ENCODE data around the gene UFM1. TPM values are rescaled to one million over a fixed set of nuclear protein-coding genes. Genes with fewer than 3 reads are reported as not detected.
"Not testable (repeated sequence)": the region's sequence is repeated elsewhere in the genome, so short reads cannot be mapped to it uniquely, and the experiment has no call there.

UFM1 gene
- polyA plus RNA-seq, 1 donor from 2014 or later: 158 TPM

DNA sequence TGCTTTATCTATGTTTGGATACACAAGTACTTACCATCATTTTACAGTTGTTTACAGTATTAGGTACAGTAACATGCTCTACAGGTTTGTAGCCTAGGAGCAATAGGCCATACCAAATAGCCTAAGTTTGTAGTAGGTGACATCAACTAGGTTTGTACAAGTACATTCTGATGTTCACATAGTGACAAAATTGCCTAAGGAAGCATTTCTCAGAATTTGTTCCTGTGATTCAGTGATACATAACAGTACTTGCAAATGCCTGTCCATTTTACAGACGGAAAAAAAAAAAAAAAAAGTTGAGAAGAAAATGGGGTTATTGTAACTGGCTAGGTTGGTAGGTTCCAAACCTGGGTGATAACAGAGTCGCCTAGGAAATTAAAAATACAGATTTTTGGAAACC lies 13.6 kb downstream of the UFM1 start:
- Histone ChIP-seq H3K4me3 (ENCODE audit: low read length) (no peak overlapping the region), H3K4me2 (ENCODE audit: low read length) (no peak overlapping the region), H4K20me1 (ENCODE audit: insufficient read depth) (no peaks in the 10 kb centered on the region), H3K79me2 (replicated peaks; ENCODE audit: insufficient read depth, low read length) (no peaks in the 10 kb centered on the region), H2AFZ (ENCODE audit: low read depth, low read length) (no peak overlapping the region), H3K9me3 (ENCODE audit: low read length) (no peaks in the 10 kb centered on the region), H3K9me2 (ENCODE audit: insufficient read depth, low read length) (no peaks in the 10 kb centered on the region), H3K36me3 (ENCODE audit: insufficient read depth, low read length) (no peaks in the 10 kb centered on the region), H3K27ac (ENCODE audit: low read length) (no peak overlapping the region), H3F3A (ENCODE audit: insufficient read depth, low read length, poor library complexity, severe bottlenecking) (no peaks in the 10 kb centered on the region), H3K27me3 (ENCODE audit: insufficient read depth, low read depth, low read length) (no peaks in the 10 kb centered on the region), H3K9ac (ENCODE audit: low read length) (no peak overlapping the region)
- TF ChIP-seq, protein P1, sequence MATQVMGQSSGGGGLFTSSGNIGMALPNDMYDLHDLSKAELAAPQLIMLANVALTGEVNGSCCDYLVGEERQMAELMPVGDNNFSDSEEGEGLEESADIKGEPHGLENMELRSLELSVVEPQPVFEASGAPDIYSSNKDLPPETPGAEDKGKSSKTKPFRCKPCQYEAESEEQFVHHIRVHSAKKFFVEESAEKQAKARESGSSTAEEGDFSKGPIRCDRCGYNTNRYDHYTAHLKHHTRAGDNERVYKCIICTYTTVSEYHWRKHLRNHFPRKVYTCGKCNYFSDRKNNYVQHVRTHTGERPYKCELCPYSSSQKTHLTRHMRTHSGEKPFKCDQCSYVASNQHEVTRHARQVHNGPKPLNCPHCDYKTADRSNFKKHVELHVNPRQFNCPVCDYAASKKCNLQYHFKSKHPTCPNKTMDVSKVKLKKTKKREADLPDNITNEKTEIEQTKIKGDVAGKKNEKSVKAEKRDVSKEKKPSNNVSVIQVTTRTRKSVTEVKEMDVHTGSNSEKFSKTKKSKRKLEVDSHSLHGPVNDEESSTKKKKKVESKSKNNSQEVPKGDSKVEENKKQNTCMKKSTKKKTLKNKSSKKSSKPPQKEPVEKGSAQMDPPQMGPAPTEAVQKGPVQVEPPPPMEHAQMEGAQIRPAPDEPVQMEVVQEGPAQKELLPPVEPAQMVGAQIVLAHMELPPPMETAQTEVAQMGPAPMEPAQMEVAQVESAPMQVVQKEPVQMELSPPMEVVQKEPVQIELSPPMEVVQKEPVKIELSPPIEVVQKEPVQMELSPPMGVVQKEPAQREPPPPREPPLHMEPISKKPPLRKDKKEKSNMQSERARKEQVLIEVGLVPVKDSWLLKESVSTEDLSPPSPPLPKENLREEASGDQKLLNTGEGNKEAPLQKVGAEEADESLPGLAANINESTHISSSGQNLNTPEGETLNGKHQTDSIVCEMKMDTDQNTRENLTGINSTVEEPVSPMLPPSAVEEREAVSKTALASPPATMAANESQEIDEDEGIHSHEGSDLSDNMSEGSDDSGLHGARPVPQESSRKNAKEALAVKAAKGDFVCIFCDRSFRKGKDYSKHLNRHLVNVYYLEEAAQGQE (IDR thresholded peaks at IDR 0.05; ENCODE audit: borderline replicate concordance): no peak
- no peak for TF ChIP-seq RAD21 (conservative IDR thresholded peaks at IDR 0.05)
- no peak for TF ChIP-seq POLR2AphosphoS5 (IDR thresholded peaks at IDR 0.05)
- no peak for TF ChIP-seq SMC3 (conservative IDR thresholded peaks at IDR 0.05; ENCODE audit: poor library complexity)
- TF ChIP-seq, protein P2, sequence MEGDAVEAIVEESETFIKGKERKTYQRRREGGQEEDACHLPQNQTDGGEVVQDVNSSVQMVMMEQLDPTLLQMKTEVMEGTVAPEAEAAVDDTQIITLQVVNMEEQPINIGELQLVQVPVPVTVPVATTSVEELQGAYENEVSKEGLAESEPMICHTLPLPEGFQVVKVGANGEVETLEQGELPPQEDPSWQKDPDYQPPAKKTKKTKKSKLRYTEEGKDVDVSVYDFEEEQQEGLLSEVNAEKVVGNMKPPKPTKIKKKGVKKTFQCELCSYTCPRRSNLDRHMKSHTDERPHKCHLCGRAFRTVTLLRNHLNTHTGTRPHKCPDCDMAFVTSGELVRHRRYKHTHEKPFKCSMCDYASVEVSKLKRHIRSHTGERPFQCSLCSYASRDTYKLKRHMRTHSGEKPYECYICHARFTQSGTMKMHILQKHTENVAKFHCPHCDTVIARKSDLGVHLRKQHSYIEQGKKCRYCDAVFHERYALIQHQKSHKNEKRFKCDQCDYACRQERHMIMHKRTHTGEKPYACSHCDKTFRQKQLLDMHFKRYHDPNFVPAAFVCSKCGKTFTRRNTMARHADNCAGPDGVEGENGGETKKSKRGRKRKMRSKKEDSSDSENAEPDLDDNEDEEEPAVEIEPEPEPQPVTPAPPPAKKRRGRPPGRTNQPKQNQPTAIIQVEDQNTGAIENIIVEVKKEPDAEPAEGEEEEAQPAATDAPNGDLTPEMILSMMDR (IDR thresholded peaks at IDR 0.05; ENCODE audit: poor library complexity, severe bottlenecking): no peak

DNA sequence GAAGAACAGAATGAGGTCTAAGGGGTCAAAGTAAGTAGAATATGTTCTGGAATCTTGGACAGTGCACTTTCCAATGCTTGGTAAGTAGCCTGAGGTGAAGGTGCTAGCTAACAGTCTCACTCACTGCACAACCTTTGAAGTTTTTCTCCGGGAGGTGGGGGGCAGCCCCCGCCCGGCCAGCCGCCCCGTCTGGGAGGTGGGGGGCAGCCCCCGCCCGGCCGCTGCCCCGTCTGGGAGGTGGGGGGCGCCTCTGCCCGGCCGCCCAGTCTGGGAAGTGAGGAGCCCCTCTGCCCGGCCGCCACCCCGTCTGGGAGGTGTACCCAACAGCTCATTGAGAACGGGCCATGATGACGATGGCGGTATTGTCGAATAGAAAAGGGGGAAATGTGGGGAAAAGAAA lies 14.1 kb downstream of the UFM1 start:
- H3K36me3 ChIP-seq (ENCODE audit: insufficient read depth, low read length); H3K79me2 ChIP-seq (replicated peaks; ENCODE audit: insufficient read depth, low read length); H3K9me2 ChIP-seq (ENCODE audit: insufficient read depth, low read length); H3K4me2 ChIP-seq (ENCODE audit: low read length); H3K27me3 ChIP-seq (ENCODE audit: insufficient read depth, low read depth, low read length); H3K27ac ChIP-seq (ENCODE audit: low read length); H4K20me1 ChIP-seq (ENCODE audit: insufficient read depth); H3K9me3 ChIP-seq (ENCODE audit: low read length); H3K4me3 ChIP-seq (ENCODE audit: low read length); H3F3A ChIP-seq (ENCODE audit: insufficient read depth, low read length, poor library complexity, severe bottlenecking); H3K9ac ChIP-seq (ENCODE audit: low read length); H2AFZ ChIP-seq (ENCODE audit: low read depth, low read length): not testable (repeated sequence)

DNA sequence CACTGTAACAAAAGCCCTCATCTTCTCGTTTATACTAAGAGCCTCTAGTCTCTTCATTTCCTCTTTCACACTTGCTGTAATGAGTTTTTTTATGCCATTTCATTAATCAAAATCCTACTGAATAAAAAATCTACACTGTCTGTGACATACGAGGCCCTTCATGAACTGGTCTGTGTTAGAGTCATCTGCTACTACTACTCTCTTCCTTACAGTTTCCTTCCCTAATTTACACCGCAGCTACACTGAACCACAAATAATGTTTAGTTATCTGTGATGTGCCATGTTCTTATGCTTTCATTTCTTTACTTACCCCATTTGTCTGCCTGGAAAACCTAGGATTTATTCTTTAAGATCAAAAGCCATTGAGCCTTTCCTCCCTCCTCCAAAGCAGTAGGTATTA lies 16.0 kb downstream of the UFM1 start:
- TF ChIP-seq TAF1 (IDR thresholded peaks at IDR 0.05; ENCODE audit: low read depth) (no peak), SMC3 (conservative IDR thresholded peaks at IDR 0.05; ENCODE audit: poor library complexity) (no peak), MXI1 (conservative IDR thresholded peaks at IDR 0.05; ENCODE audit: poor library complexity, severe bottlenecking) (no peak)
- TF ChIP-seq, protein P1 (IDR thresholded peaks at IDR 0.05; ENCODE audit: borderline replicate concordance): no peak
- TF ChIP-seq, protein P2 (IDR thresholded peaks at IDR 0.05; ENCODE audit: poor library complexity, severe bottlenecking): no peak

More for the DNA sequence above, 16.0 kb downstream of the UFM1 start:
- no peaks in the 10 kb centered on the region for H3F3A ChIP-seq (ENCODE audit: insufficient read depth, low read length, poor library complexity, severe bottlenecking)
- no peak overlapping the region for H3K27ac ChIP-seq (ENCODE audit: low read length)
- no peaks in the 10 kb centered on the region for H3K36me3 ChIP-seq (ENCODE audit: insufficient read depth, low read length)
- no peaks in the 10 kb centered on the region for H3K27me3 ChIP-seq (ENCODE audit: insufficient read depth, low read depth, low read length)
- no peaks in the 10 kb centered on the region for H3K9me2 ChIP-seq (ENCODE audit: insufficient read depth, low read length)
- H3K4me3 ChIP-seq (ENCODE audit: low read length): no peak overlapping the region
- no peak overlapping the region for H3K9ac ChIP-seq (ENCODE audit: low read length)
- H4K20me1 ChIP-seq (ENCODE audit: insufficient read depth): no peaks in the 10 kb centered on the region
- no peak overlapping the region for H3K4me2 ChIP-seq (ENCODE audit: low read length)
- no peak overlapping the region for H2AFZ ChIP-seq (ENCODE audit: low read depth, low read length)
- H3K79me2 ChIP-seq (replicated peaks; ENCODE audit: insufficient read depth, low read length): no peaks in the 10 kb centered on the region
- H3K9me3 ChIP-seq (ENCODE audit: low read length): no peaks in the 10 kb centered on the region
